ENCODE data around the gene EIF2B4. TPM values are rescaled to one million over a fixed set of nuclear protein-coding genes. Genes with fewer than 3 reads are reported as not detected.

EIF2B4 gene
- total and polyA plus RNA-seq, 9 of the 15 experiments (the other 6 are each of a cell fraction or from before 2014, with no cell fraction given): 29.7 to 80.3 (median 58.9) TPM

- H3K79me2 ChIP-seq (ENCODE audit: control insufficient read depth, insufficient read depth, low read length): peaks cover 49% of the 10 kb centered on the region
- POLR2A ChIA-PET: interaction anchor here (0.6 to 5.0 kb wide), 21 partner anchors 8 to 927 kb away, joined by 3 to 46 read pairs (median 4); partner anchors contain the start of genes NRBP1, SLC4A1AP, SUPT7L and ZNF513
- H3K9me1 ChIP-seq (ENCODE audit: control insufficient read depth, insufficient read depth, low read length): no peaks in the 10 kb centered on the region
- FAIRE-seq: peak; percentile 80
- H3K9ac ChIP-seq (ENCODE audit: insufficient read depth in 1 of 2, low read depth in 2 of 2, low read length in 2 of 2): peak within 1 kb of the TSS; percentile 90 to 100
- intact Hi-C loops (cut with micrococcal nuclease): loop anchor here (1.0 to 5.0 kb wide), 2 partner anchors 173 to 219 kb away; partner anchors contain the start of gene ZNF512
- peaks cover 6 to 26% of the 10 kb centered on the region in 2 experiments; a peak in 4 of 5 replicates for H3K4me1 ChIP-seq (replicated peaks in 1 of 2; ENCODE audit: control insufficient read depth in 2 of 2, insufficient read depth in 2 of 2, low read length in 2 of 2)
- CTCF ChIA-PET (ENCODE audit: low intra/inter-chr PET ratio): interaction anchor here (1.2 to 3.0 kb wide), 2 partner anchors 80 to 274 kb away, joined by 4 to 35 read pairs; partner anchors contain the start of gene IFT172
- peak within 1 kb of the TSS; percentile 99 for H3K4me3 ChIP-seq
- DNase-seq (ENCODE audit: extremely low read depth in 1 of 4, low spot score in 3 of 4): peak; percentile 93 to 97 (median 94)
- ATAC-seq: peak; percentile 98
- peaks cover 24% of the 10 kb centered on the region; the same call in 2 of the 3 replicates for H3K36me3 ChIP-seq (ENCODE audit: control insufficient read depth, insufficient read depth, low read length)
- H3K27me3 ChIP-seq (ENCODE audit: control insufficient read depth in 2 of 2, insufficient read depth in 2 of 2, low read length in 2 of 2): no peaks in the 10 kb centered on the region
- peak within 1 kb of the TSS; percentile 93 for H3K27ac ChIP-seq (ENCODE audit: extremely low read depth, low read depth, low read length)
- under 1% methylated on average over 75 of the region's 82 CpGs for WGBS (ENCODE audit: insufficient coverage, low coverage, missing lambda C conversion rate)
- no TSS peak for BruUV-seq (replicated peaks)
- H4K20me1 ChIP-seq (replicated peaks; ENCODE audit: control insufficient read depth, insufficient read depth, low read length): no peaks in the 10 kb centered on the region
- H2AFZ ChIP-seq (ENCODE audit: low read depth, low read length): peak within 1 kb of the TSS; percentile 88
- peak within 1 kb of the TSS; percentile 88 for H3K4me2 ChIP-seq (ENCODE audit: insufficient read depth, low read length)
- no peaks in the 10 kb centered on the region for H3K9me3 ChIP-seq (replicated peaks; ENCODE audit: control insufficient read depth, insufficient read depth, low read depth, low read length)
- in situ Hi-C loops (cut with MboI): no loop called here
- TF ChIP-seq, protein P1, sequence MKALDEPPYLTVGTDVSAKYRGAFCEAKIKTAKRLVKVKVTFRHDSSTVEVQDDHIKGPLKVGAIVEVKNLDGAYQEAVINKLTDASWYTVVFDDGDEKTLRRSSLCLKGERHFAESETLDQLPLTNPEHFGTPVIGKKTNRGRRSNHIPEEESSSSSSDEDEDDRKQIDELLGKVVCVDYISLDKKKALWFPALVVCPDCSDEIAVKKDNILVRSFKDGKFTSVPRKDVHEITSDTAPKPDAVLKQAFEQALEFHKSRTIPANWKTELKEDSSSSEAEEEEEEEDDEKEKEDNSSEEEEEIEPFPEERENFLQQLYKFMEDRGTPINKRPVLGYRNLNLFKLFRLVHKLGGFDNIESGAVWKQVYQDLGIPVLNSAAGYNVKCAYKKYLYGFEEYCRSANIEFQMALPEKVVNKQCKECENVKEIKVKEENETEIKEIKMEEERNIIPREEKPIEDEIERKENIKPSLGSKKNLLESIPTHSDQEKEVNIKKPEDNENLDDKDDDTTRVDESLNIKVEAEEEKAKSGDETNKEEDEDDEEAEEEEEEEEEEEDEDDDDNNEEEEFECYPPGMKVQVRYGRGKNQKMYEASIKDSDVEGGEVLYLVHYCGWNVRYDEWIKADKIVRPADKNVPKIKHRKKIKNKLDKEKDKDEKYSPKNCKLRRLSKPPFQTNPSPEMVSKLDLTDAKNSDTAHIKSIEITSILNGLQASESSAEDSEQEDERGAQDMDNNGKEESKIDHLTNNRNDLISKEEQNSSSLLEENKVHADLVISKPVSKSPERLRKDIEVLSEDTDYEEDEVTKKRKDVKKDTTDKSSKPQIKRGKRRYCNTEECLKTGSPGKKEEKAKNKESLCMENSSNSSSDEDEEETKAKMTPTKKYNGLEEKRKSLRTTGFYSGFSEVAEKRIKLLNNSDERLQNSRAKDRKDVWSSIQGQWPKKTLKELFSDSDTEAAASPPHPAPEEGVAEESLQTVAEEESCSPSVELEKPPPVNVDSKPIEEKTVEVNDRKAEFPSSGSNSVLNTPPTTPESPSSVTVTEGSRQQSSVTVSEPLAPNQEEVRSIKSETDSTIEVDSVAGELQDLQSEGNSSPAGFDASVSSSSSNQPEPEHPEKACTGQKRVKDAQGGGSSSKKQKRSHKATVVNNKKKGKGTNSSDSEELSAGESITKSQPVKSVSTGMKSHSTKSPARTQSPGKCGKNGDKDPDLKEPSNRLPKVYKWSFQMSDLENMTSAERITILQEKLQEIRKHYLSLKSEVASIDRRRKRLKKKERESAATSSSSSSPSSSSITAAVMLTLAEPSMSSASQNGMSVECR (CRISPR knock-in tag; IDR thresholded peaks at IDR 0.05): peak; percentile 93
- TF ChIP-seq DIDO1 (tag; IDR thresholded peaks at IDR 0.05; ENCODE audit: low read depth) (0 out of 2 replicates have a peak, but pooled peaks have one; percentile 53), EZH2 (IDR thresholded peaks at IDR 0.05; ENCODE audit: borderline replicate concordance, low read depth, low read length) (no peak), CXXC5 (CRISPR knock-in tag; IDR thresholded peaks at IDR 0.05) (peak; percentile 93), HMGN3 (IDR thresholded peaks at IDR 0.05; ENCODE audit: borderline replicate concordance, extremely low read depth, insufficient read length, low read depth, low read length) (peak; percentile 49), NR2C1 (IDR thresholded peaks at IDR 0.05) (no peak), NR2C1 (tag; IDR thresholded peaks at IDR 0.05) (peak; percentile 25; the same call in 1 of the 2 replicates), CTCF (IDR thresholded peaks at IDR 0.05 in 2 of 3, conservative IDR thresholded peaks at IDR 0.05 in 1 of 3; ENCODE audit: insufficient read depth in 2 of 3, low read depth in 1 of 3, low read length in 3 of 3) (0 out of 6 replicates have a peak, but pooled peaks of 1 of the 3 experiments have one; percentile 7), CBX3 (IDR thresholded peaks at IDR 0.05; ENCODE audit: borderline replicate concordance in 1 of 2, low read length in 2 of 2) (peak in 1 of 2 experiments; percentile 94; a peak in 2 of 3 replicates), CCNT2 (IDR thresholded peaks at IDR 0.05; ENCODE audit: borderline replicate concordance, extremely low read depth, insufficient read length, low read depth, low read length) (peak; percentile 85), ELF2 (CRISPR knock-in tag; IDR thresholded peaks at IDR 0.05) (no peak), CTBP1 (IDR thresholded peaks at IDR 0.05; ENCODE audit: borderline replicate concordance) (peak; percentile 72; the same call in 1 of the 2 replicates)
These were observed 39.4 kb upstream of the EIF2B4 start, which contains the start of gene PPM1G for GRCh38 chr2:27409321-27410073. PPM1G (minus strand) TSS chr2:27409591; CDS start chr2:27409422, 169 bp downstream.

Measured in K562 (cell line).